NCI-H510A treated with DMSO at 0.1 percent for 48 hours (cell line): ENCODE measurements around the gene DHRS7B.
"Not testable (repeated sequence)": the region's sequence is repeated elsewhere in the genome, so short reads cannot be mapped to it uniquely, and the experiment has no call there.

Experiments used
- DNase-seq: peaks from one replicate; lab custom pipeline; 2025; lab: John Stamatoyannopoulos, UW

Gene DHRS7B

GRCh38 chr17:21209511-21210175 is 82.9 kb downstream of the DHRS7B start:
- DNase-seq = peak; percentile 51

- DNase-seq = peak; percentile 28
These were observed 83.8 kb downstream of the DHRS7B start for GRCh38 chr17:21210411-21211076.

GRCh38 chr17:21211825-21212479 is 85.2 kb downstream of the DHRS7B start:
- peak; percentile 37 for DNase-seq

- no peak for DNase-seq
These were observed 86.3 kb downstream of the DHRS7B start for GRCh38 chr17:21212826-21213637.

- no peak for DNase-seq
These were observed 86.9 kb downstream of the DHRS7B start for GRCh38 chr17:21213638-21214014.

- DNase-seq = peak; percentile 98
These were observed 87.4 kb downstream of the DHRS7B start, which contains the start of gene TMEM11 for GRCh38 chr17:21214015-21214776. Gene TMEM11, minus strand, starts transcription at chr17:21214161. Its CDS starts 9 bp downstream, at chr17:21214152.

GRCh38 chr17:21214777-21215541 is 88.2 kb downstream of the DHRS7B start:
- DNase-seq = no peak

GRCh38 chr17:21215935-21216334 is 89.2 kb downstream of the DHRS7B start:
- DNase-seq = no peak

- DNase-seq = no peak
These were observed 90.6 kb downstream of the DHRS7B start for GRCh38 chr17:21217346-21217745.

GRCh38 chr17:21218101-21218500 is 91.3 kb downstream of the DHRS7B start:
- no peak for DNase-seq

- DNase-seq = no peak
These were observed 92.1 kb downstream of the DHRS7B start for GRCh38 chr17:21218831-21219380.

- DNase-seq = no peak
These were observed 96.3 kb downstream of the DHRS7B start for GRCh38 chr17:21223086-21223485.

GRCh38 chr17:21227277-21227676 is 100.5 kb downstream of the DHRS7B start:
- not testable (repeated sequence) for DNase-seq

GRCh38 chr17:21228111-21228510 is 101.3 kb downstream of the DHRS7B start:
- no peak for DNase-seq

- no peak for DNase-seq
These were observed 102.1 kb downstream of the DHRS7B start for GRCh38 chr17:21228845-21229244.

- no peak for DNase-seq
These were observed 104.8 kb downstream of the DHRS7B start for GRCh38 chr17:21231533-21231932.

- DNase-seq = no peak
These were observed 105.4 kb downstream of the DHRS7B start for GRCh38 chr17:21232033-21232749.

GRCh38 chr17:21233581-21234347 is 107.0 kb downstream of the DHRS7B start:
- DNase-seq = no peak

GRCh38 chr17:21235921-21236320 is 109.2 kb downstream of the DHRS7B start:
- DNase-seq = no peak
